ENCODE measurements around the gene GPANK1.

Gene GPANK1

GRCh38 chr6:31640612-31641011 is 24.2 kb downstream of the GPANK1 start:
- DNase-seq (ENCODE audit: low spot score), result no peak
- Histone ChIP-seq H3K27ac (no peak overlapping the region), H3K4me3 (no peak overlapping the region)
- TF ChIP-seq CTCF (IDR thresholded peaks at IDR 0.05), result no peak

GRCh38 chr6:31639449-31639861 is 25.3 kb downstream of the GPANK1 start:
- H3K4me3 ChIP-seq, result no peak overlapping the region
- no peak for TF ChIP-seq CTCF (IDR thresholded peaks at IDR 0.05)
- DNase-seq (ENCODE audit: low spot score), result no peak
- no peak overlapping the region for H3K27ac ChIP-seq

- no peak overlapping the region for H3K27ac ChIP-seq
These were observed 25.8 kb downstream of the GPANK1 start for GRCh38 chr6:31639043-31639442.

GRCh38 chr6:31636698-31637596 is 27.9 kb downstream of the GPANK1 start:
- DNase-seq (ENCODE audit: low spot score), result no peak
- Histone ChIP-seq H3K4me3 (no peak overlapping the region), H3K27ac (no peak overlapping the region)
- TF ChIP-seq CTCF (IDR thresholded peaks at IDR 0.05), result no peak

More at GRCh38 chr6:31639043-31639442, 25.8 kb downstream of the GPANK1 start:
- DNase-seq (ENCODE audit: low spot score), result no peak
- no peak overlapping the region for H3K4me3 ChIP-seq
- TF ChIP-seq CTCF (IDR thresholded peaks at IDR 0.05), result no peak

- no peak for TF ChIP-seq CTCF (IDR thresholded peaks at IDR 0.05)
- no peak for DNase-seq (ENCODE audit: low spot score)
- H3K4me3 ChIP-seq, result no peak overlapping the region
- H3K27ac ChIP-seq, result no peak overlapping the region
These were observed 29.7 kb downstream of the GPANK1 start for GRCh38 chr6:31634969-31635575.

- Histone ChIP-seq H3K4me3 (no peak overlapping the region), H3K27ac (no peak overlapping the region)
- DNase-seq (ENCODE audit: low spot score), result no peak
- TF ChIP-seq CTCF (IDR thresholded peaks at IDR 0.05), result no peak
These were observed 30.7 kb downstream of the GPANK1 start for GRCh38 chr6:31634131-31634530.

- no peak for DNase-seq (ENCODE audit: low spot score)
- TF ChIP-seq CTCF (IDR thresholded peaks at IDR 0.05), result no peak
- no peak overlapping the region for H3K27ac ChIP-seq
- no peak overlapping the region for H3K4me3 ChIP-seq
These were observed 31.4 kb downstream of the GPANK1 start for GRCh38 chr6:31633447-31633846.
